Ovary (tissue), 9 donors: ENCODE results near the gene ASPHD1. TPM values are rescaled to one million over a fixed set of nuclear protein-coding genes. Genes with fewer than 3 reads are reported as not detected.
A peak's percentile ranks its signal among the peaks of the same experiment; 100 is the strongest.

Source experiments
- DNase-seq, 5 donors: peaks; one replicate each; pipeline ENCODE4 v3.0.0-alpha.2; 2019 to 2020
- H3K27ac ChIP-seq, 2 donors: fragments of 200-600 bp; one replicate each; pipeline versions ENCODE4 v1.5.1 to v1.8.0; 2019 to 2022
- H3K27me3 ChIP-seq: fragments of 200-600 bp; one replicate; pipeline ENCODE4 v1.8.0; 2022
- H3K36me3 ChIP-seq: fragments of 200-600 bp; sonication (generic); one replicate; pipeline ENCODE4 v1.5.1; 2019
- H3K4me1 ChIP-seq: one replicate; pipeline ENCODE4 v1.8.1; 2013; ENCODE audit warnings: mild to moderate bottlenecking, moderate library complexity; ENCODE audit not compliant: insufficient read depth
- H3K4me3 ChIP-seq: fragments of 200-600 bp; sonication (generic); one replicate; pipeline ENCODE4 v1.5.1; 2017
- H3K9me3 ChIP-seq, 2 donors: fragments of 200-600 bp in 1 of 2; sonication (generic) in 1 of 2; one replicate each; pipeline versions ENCODE4 v1.5.1 to v1.8.1; 2013 to 2019; ENCODE audit warnings: mild to moderate bottlenecking in 1 of 2, moderate library complexity in 1 of 2
- EP300 ChIP-seq: sonication (generic); formaldehyde crosslinking; IDR thresholded peaks from one replicate; pipeline ENCODE4 v1.6.1; 2017; ENCODE audit warnings: antibody characterized with exemption
- POLR2A ChIP-seq: fragments of 450-650 bp; IDR thresholded peaks from one replicate; pipeline ENCODE4 v1.6.1; 2017; ENCODE audit warnings: antibody characterized with exemption, mild to moderate bottlenecking, moderate library complexity
- WGBS, 3 donors: extraction: QIAGEN DNeasy Blood & Tissue Kit in 1 of 3; methylation state at CpG; one replicate each; pipeline versions ENCODE4 v1.1.5 to v1.1.7; 2013 to 2017; 5-methylcytosine and 5-hydroxymethylcytosine counted together
- intact Hi-C, 4 donors: fragments of 100-400 bp; cut with DNase I; formaldehyde crosslinking; loops; one replicate each; pipeline versions ENCODE4 v1.11.0 to v1.15.1; 2022 to 2023
- polyA plus RNA-seq, 2 donors: library from polyadenylated mRNA; stranded (reverse); fragments of 200-250 nt in 1 of 2; fragments of 350-450 nt in 1 of 2; fragmentation: Illumina TruSeq in 1 of 2; extraction: RNeasy Lipid Tissue Mini Kit (QIAGEN cat#74804) in 1 of 2; gene quantifications; one replicate each; pipeline ENCODE4 v1.2.3, GENCODE V29; 2013 to 2014
- total RNA-seq, 7 donors: library from RNA; depleted of rRNA in 2 of 7; stranded (reverse); fragments of >200 nt in 2 of 7; fragmentation: NEBNext Ultra II Directional in 3 of 7; extraction: Animal tissue kit (Norgen Biotek cat#: 25700) in 3 of 7; gene quantifications; one replicate each; pipeline versions ENCODE4 v1.1.0 to v1.2.4, GENCODE V29; 2016 to 2023
- TF ChIP-seq, protein P1 (sequence below), 3 donors: fragments of 450-650 bp in 2 of 3; fragments of 200-600 bp in 1 of 3; IDR thresholded peaks; one replicate each; pipeline versions ENCODE4 v1.5.1 to v1.8.0; 2016 to 2022; ENCODE audit warnings: antibody characterized with exemption in 3 of 3, mild to moderate bottlenecking in 1 of 3
- donor health status: DM: no; HTN: no; CAD: no; lungs with moderate emphysema.
- donor health status: DM: no; HTN: no; CAD: no.
- donor health status: Bipolar disorder and iron deficiency.
- donor health status: DM: yes; HTN: yes; CAD: no.
- donor health status: DM: no; HTN: no; CAD: no.
- donor health status: DM: yes; HTN: yes; CAD: no.

ASPHD1 gene
- total and polyA plus RNA-seq, 9 donors, result 0.38 to 7.8 (median 1.2) TPM; not detected in 1

DNA sequence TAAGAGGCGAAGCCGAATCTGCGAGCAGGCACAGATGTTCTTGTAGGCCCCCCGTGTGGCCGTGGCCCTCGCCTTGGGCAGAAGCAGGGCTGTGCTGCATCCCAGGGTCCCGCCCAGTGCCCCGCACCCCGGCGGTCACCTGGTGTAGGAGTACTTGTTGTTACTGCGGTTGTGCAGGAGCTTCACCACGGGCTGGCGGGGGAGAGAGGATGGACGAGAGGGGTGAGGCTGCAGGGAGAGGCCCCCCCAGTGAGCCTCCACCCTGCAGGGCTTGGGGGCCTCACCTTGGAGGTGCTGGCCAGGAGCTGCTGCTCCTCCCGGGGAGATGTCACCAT, 11.4 kb downstream of the ASPHD1 start:
- H3K27ac ChIP-seq, result no peak overlapping the region
- H3K36me3 ChIP-seq, result no peaks in the 10 kb centered on the region
- peak in 1 of 5 donors; percentile 31 for DNase-seq
- no peaks in the 10 kb centered on the region for H3K4me1 ChIP-seq
- TF ChIP-seq, protein P1, sequence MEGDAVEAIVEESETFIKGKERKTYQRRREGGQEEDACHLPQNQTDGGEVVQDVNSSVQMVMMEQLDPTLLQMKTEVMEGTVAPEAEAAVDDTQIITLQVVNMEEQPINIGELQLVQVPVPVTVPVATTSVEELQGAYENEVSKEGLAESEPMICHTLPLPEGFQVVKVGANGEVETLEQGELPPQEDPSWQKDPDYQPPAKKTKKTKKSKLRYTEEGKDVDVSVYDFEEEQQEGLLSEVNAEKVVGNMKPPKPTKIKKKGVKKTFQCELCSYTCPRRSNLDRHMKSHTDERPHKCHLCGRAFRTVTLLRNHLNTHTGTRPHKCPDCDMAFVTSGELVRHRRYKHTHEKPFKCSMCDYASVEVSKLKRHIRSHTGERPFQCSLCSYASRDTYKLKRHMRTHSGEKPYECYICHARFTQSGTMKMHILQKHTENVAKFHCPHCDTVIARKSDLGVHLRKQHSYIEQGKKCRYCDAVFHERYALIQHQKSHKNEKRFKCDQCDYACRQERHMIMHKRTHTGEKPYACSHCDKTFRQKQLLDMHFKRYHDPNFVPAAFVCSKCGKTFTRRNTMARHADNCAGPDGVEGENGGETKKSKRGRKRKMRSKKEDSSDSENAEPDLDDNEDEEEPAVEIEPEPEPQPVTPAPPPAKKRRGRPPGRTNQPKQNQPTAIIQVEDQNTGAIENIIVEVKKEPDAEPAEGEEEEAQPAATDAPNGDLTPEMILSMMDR (IDR thresholded peaks at IDR 0.05), result no peak
- TF ChIP-seq EP300 (no peak), POLR2A (no peak)
- intact Hi-C loops, result loop anchor here in 1 of 4 donors (5.0 kb wide), 1 partner anchor 39 kb away; no protein-coding TSS in a partner anchor
- no peak overlapping the region for H3K4me3 ChIP-seq
- H3K27me3 ChIP-seq, result no peaks in the 10 kb centered on the region
- H3K9me3 ChIP-seq, result no peaks in the 10 kb centered on the region
- 53 to 64% (median 56%) methylated on average over 15 of the region's 15 CpGs for WGBS, 3 donors

DNA sequence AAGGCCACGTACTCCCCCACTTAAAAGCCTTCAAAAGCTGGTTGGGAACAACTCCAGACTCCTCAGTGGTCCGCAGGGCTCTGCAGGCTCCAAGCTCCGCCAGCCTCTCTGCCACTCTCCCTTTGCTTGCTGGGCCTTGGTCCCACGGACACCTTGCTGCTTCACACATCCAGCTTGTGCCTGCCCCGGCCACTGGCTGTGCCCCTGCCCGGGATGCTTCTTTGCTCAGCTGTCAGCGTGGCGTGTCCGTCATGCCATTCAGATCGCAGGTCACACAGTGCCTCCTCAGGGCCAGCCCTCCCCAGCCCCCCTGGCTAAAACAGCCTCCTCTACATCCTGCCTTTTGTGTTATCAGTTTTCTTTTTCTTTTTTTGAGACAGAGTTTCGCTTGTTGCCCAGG, 11.8 kb downstream of the ASPHD1 start:
- H3K36me3 ChIP-seq, result no peaks in the 10 kb centered on the region

DNA sequence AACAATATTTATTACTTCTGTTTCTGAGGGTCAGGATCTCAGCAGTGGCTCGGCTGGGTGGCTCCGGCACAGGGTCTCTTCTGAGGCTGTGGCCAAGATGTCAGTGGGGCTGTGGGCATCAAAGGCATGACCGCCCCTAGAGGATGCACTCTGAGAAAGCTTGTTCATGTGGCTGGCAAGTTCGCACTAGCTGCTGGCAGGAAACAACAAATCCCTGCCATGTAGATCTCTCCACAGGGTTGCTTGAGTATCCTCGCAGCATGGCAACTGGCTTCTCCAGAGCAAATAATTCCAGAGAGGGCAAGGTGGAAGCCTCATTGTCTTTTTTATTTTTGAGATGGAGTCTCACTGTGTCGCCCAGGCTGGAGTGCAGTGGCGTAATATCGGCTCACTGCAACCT, 13.2 kb downstream of the ASPHD1 start:
- Histone ChIP-seq H3K27me3 (no peaks in the 10 kb centered on the region), H3K36me3 (no peaks in the 10 kb centered on the region)
- intact Hi-C loops, result loop anchor here in 1 of 4 donors (5.0 kb wide), 1 partner anchor 41 kb away; no protein-coding TSS in a partner anchor

More for the DNA sequence above, 11.8 kb downstream of the ASPHD1 start:
- 49 to 68% (median 60%) methylated on average over 11 of the region's 11 CpGs for WGBS, 3 donors
- no peaks in the 10 kb centered on the region for H3K4me1 ChIP-seq
- no peaks in the 10 kb centered on the region for H3K27me3 ChIP-seq
- TF ChIP-seq, protein P1 (IDR thresholded peaks at IDR 0.05), result no peak
- TF ChIP-seq POLR2A, result no peak
- H3K27ac ChIP-seq, result no peak overlapping the region
- intact Hi-C loops, result loop anchor here in 1 of 4 donors (5.0 kb wide), 1 partner anchor 40 kb away; no protein-coding TSS in a partner anchor
- no peak overlapping the region for H3K4me3 ChIP-seq
- no peaks in the 10 kb centered on the region for H3K9me3 ChIP-seq
- peak in 1 of 5 donors; percentile 26 for DNase-seq

DNA sequence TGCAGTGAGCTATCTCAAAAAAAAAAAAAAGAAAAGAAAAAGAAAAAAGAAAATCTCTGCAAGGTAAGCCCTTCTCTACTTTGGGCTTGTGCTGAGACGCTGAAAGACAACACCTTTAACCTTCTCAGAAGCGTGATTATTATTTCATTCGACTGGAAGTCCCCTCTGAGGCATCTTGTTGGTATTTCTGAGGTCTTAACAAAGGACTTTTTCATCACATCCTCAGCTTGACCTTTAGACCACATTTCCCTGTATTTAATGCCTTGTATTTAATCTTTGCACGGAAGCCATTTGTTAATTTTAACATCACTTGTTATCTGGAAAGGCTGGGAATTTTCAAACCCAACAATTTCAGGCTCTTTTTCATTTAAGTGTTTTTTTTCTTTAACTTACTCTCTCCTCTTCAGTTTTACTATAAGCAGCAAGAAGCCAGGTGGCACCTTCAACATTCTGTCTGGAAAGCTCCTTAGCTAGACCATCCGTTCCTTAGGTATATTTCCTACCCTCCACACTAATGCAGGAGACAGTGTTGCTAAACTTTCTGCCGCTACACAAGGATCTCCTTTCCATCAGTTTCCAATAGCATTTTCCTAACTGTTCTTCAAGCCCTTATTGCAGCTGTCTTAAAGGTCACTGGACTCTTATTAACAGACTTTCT, 15.4 kb downstream of the ASPHD1 start:
- Histone ChIP-seq H3K27ac (no peak overlapping the region), H3K4me1 (no peaks in the 10 kb centered on the region), H3K36me3 (no peaks in the 10 kb centered on the region), H3K27me3 (no peaks in the 10 kb centered on the region), H3K9me3 (no peaks in the 10 kb centered on the region), H3K4me3 (no peak overlapping the region)
- no peak for DNase-seq
- WGBS, 3 donors, result 83 to 88% (median 85%) methylated on average over 6 of the region's 6 CpGs
- intact Hi-C loops, result no loop called here
- TF ChIP-seq EP300, result no peak

More for the DNA sequence above, 13.2 kb downstream of the ASPHD1 start:
- WGBS, 3 donors, result 94 to 97% (median 95%) methylated on average over 8 of the region's 8 CpGs
- Histone ChIP-seq H3K9me3 (no peaks in the 10 kb centered on the region), H3K4me1 (no peaks in the 10 kb centered on the region), H3K4me3 (no peak overlapping the region), H3K27ac (no peak overlapping the region)
- peak in 1 of 5 donors; percentile 8 for DNase-seq
- TF ChIP-seq EP300, result no peak
- TF ChIP-seq, protein P1 (IDR thresholded peaks at IDR 0.05), result no peak
- no peak for TF ChIP-seq POLR2A

DNA sequence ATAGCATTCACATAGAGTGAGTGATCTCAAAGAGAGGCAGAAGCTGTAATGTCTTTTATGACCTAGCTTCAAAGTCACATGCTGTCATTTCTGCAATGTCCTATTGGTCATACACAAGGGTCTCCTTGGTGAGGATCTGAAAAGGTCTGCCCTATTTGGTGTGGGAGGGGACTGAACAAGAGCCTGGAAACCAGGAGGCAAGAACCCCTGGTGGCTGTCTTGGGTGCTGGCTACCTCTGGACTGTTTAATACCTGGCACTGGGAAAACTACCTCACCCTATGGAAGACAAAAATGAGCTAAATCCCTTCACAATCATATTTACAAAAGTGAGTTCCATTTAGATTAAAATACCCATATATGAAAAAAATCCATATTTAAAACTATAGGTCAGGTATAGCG, 16.7 kb downstream of the ASPHD1 start:
- no peaks in the 10 kb centered on the region for H3K4me1 ChIP-seq
- H3K27ac ChIP-seq, result no peak overlapping the region
- H3K4me3 ChIP-seq, result no peak overlapping the region
- WGBS, 3 donors, result 94 to 98% (median 97%) methylated on average over 1 of the region's 1 CpG
- intact Hi-C loops, result no loop called here
- H3K9me3 ChIP-seq, result no peaks in the 10 kb centered on the region
- H3K36me3 ChIP-seq, result no peaks in the 10 kb centered on the region
- TF ChIP-seq EP300 (no peak), POLR2A (no peak)
- TF ChIP-seq, protein P1 (IDR thresholded peaks at IDR 0.05), result no peak
- peak in 1 of 5 donors; percentile 1 for DNase-seq
- H3K27me3 ChIP-seq, result no peaks in the 10 kb centered on the region
